Ovary (tissue), 10 donors: ENCODE data around the gene KBTBD6. TPM values are rescaled to one million over a fixed set of nuclear protein-coding genes. Genes with fewer than 3 reads are reported as not detected.
A peak's percentile ranks its signal among the peaks of the same experiment; 100 is the strongest.

Experiments
- DNase-seq, 5 donors: peaks; one replicate each; pipeline ENCODE4 v3.0.0-alpha.2; 2019 to 2020
- H3K27ac ChIP-seq, 2 donors: fragments of 200-600 bp; one replicate each; pipeline versions ENCODE4 v1.5.1 to v1.8.0; 2019 to 2022
- H3K27me3 ChIP-seq: fragments of 200-600 bp; one replicate; pipeline ENCODE4 v1.8.0; 2022
- H3K36me3 ChIP-seq: fragments of 200-600 bp; sonication (generic); one replicate; pipeline ENCODE4 v1.5.1; 2019
- H3K4me1 ChIP-seq: one replicate; pipeline ENCODE4 v1.8.1; 2013; ENCODE audit warnings: mild to moderate bottlenecking, moderate library complexity; ENCODE audit not compliant: insufficient read depth
- H3K4me3 ChIP-seq: fragments of 200-600 bp; sonication (generic); one replicate; pipeline ENCODE4 v1.5.1; 2017
- H3K9me3 ChIP-seq, 2 donors: fragments of 200-600 bp in 1 of 2; sonication (generic) in 1 of 2; one replicate each; pipeline versions ENCODE4 v1.5.1 to v1.8.1; 2013 to 2019; ENCODE audit warnings: mild to moderate bottlenecking in 1 of 2, moderate library complexity in 1 of 2
- CTCF ChIP-seq, 3 donors: fragments of 450-650 bp in 2 of 3; fragments of 200-600 bp in 1 of 3; IDR thresholded peaks; one replicate each; pipeline versions ENCODE4 v1.5.1 to v1.8.0; 2016 to 2022; ENCODE audit warnings: antibody characterized with exemption in 3 of 3, mild to moderate bottlenecking in 1 of 3
- EP300 ChIP-seq: sonication (generic); formaldehyde crosslinking; IDR thresholded peaks from one replicate; pipeline ENCODE4 v1.6.1; 2017; ENCODE audit warnings: antibody characterized with exemption
- POLR2A ChIP-seq: fragments of 450-650 bp; IDR thresholded peaks from one replicate; pipeline ENCODE4 v1.6.1; 2017; ENCODE audit warnings: antibody characterized with exemption, mild to moderate bottlenecking, moderate library complexity
- WGBS, 3 donors: extraction: QIAGEN DNeasy Blood & Tissue Kit in 1 of 3; methylation state at CpG; one replicate each; pipeline versions ENCODE4 v1.1.5 to v1.1.7; 2013 to 2017; 5-methylcytosine and 5-hydroxymethylcytosine counted together
- intact Hi-C, 4 donors: fragments of 100-400 bp; cut with DNase I; formaldehyde crosslinking; loops; one replicate each; pipeline versions ENCODE4 v1.11.0 to v1.15.1; 2022 to 2023
- long read RNA-seq, 3 donors: library from polyadenylated mRNA in 2 of 3; unstranded in 2 of 3; transcript quantifications; one replicate each; pipeline ENCODE4 v2.0.0 and lab custom pipeline, GENCODE V29; 2021 to 2026
- polyA plus RNA-seq, 2 donors: library from polyadenylated mRNA; stranded (reverse); fragments of 200-250 nt in 1 of 2; fragments of 350-450 nt in 1 of 2; fragmentation: Illumina TruSeq in 1 of 2; extraction: RNeasy Lipid Tissue Mini Kit (QIAGEN cat#74804) in 1 of 2; gene quantifications; one replicate each; pipeline ENCODE4 v1.2.3, GENCODE V29; 2013 to 2014
- total RNA-seq, 7 donors: library from RNA; depleted of rRNA in 2 of 7; stranded (reverse); fragments of >200 nt in 2 of 7; fragmentation: NEBNext Ultra II Directional in 3 of 7; extraction: Animal tissue kit (Norgen Biotek cat#: 25700) in 3 of 7; gene quantifications; one replicate each; pipeline versions ENCODE4 v1.1.0 to v1.2.4, GENCODE V29; 2016 to 2023
- donor health status: DM: no; HTN: no; CAD: no; lungs with moderate emphysema.
- donor health status: DM: no; HTN: no; CAD: no.
- donor health status: Bipolar disorder and iron deficiency.
- donor health status: DM: yes; HTN: yes; CAD: no.
- donor health status: DM: no; HTN: no; CAD: no.
- donor health status: DM: yes; HTN: yes; CAD: no.

Gene KBTBD6
- total RNA-seq = 10 to 100 TPM in 3 of 7 donors, 1 to 10 TPM in 4; 7.4 to 13.9 (median 9.5) TPM
- 1 to 10 TPM; 3.7 to 7.0 TPM for polyA plus RNA-seq
- long read RNA-seq, donor 1, full-length matches to known transcripts = 32 of 32 reads
- long read RNA-seq, donor 1, partial matches to known transcripts = 0 of 32 reads
- long read RNA-seq, donor 1, other reads (novel, unspliced or antisense) = 0 of 32 reads
- long read RNA-seq, donor 2, full-length matches to known transcripts = 22 of 22 reads
- long read RNA-seq, donor 2, partial matches to known transcripts = 0 of 22 reads
- long read RNA-seq, donor 2, other reads (novel, unspliced or antisense) = 0 of 22 reads
- long read RNA-seq, donor 3, full-length matches to known transcripts = 23 of 23 reads
- long read RNA-seq, donor 3, partial matches to known transcripts = 0 of 23 reads
- long read RNA-seq, donor 3, other reads (novel, unspliced or antisense) = 0 of 23 reads

GRCh38 chr13:41132512-41133152, at the start of gene KBTBD6:
Gene KBTBD6, minus strand, starts transcription at chr13:41132802. Its CDS starts 291 bp downstream, at chr13:41132511.
- H3K36me3 ChIP-seq = no peaks in the 10 kb centered on the region
- intact Hi-C loops = loop anchor here in 2 of 4 donors (5.0 to 10.0 kb wide), 2 partner anchors 60 to 72 kb away; partner anchors contain the start of gene KBTBD7 (in 1 of the 2)
- H3K4me3 ChIP-seq = peak within 1 kb of the TSS; percentile 53
- peak; percentile 91 to 95 (median 93) for DNase-seq
- TF ChIP-seq CTCF (IDR thresholded peaks at IDR 0.05) (no peak), POLR2A (peak; percentile 8)
- H3K27ac ChIP-seq = peak within 1 kb of the TSS; percentile 26 to 65
- H3K9me3 ChIP-seq = no peaks in the 10 kb centered on the region
- H3K27me3 ChIP-seq = no peaks in the 10 kb centered on the region
- peaks cover 14% of the 10 kb centered on the region for H3K4me1 ChIP-seq
- 0% methylated on average over 45 of the region's 45 CpGs for WGBS, 3 donors

GRCh38 chr13:41182231-41182630, 49.6 kb upstream of the KBTBD6 start:
- no peaks in the 10 kb centered on the region for H3K4me1 ChIP-seq
- no peak overlapping the region for H3K27ac ChIP-seq
- no peaks in the 10 kb centered on the region for H3K36me3 ChIP-seq
- H3K9me3 ChIP-seq = no peaks in the 10 kb centered on the region
- no peak overlapping the region for H3K4me3 ChIP-seq
- no peak for DNase-seq
- intact Hi-C loops = no loop called here
- TF ChIP-seq EP300 = no peak
- TF ChIP-seq CTCF (IDR thresholded peaks at IDR 0.05) = no peak
- TF ChIP-seq POLR2A = no peak
- H3K27me3 ChIP-seq = no peaks in the 10 kb centered on the region

- Histone ChIP-seq H3K4me1 (no peaks in the 10 kb centered on the region), H3K9me3 (no peaks in the 10 kb centered on the region), H3K27me3 (no peaks in the 10 kb centered on the region), H3K36me3 (no peaks in the 10 kb centered on the region), H3K4me3 (no peak overlapping the region), H3K27ac (no peak overlapping the region)
- TF ChIP-seq CTCF (IDR thresholded peaks at IDR 0.05) (no peak), POLR2A (no peak), EP300 (no peak)
- no peak for DNase-seq
- intact Hi-C loops = no loop called here
- 80 to 81% (median 80%) methylated on average over 4 of the region's 4 CpGs for WGBS, 3 donors
Measured at GRCh38 chr13:41179593-41180250, 47.1 kb upstream of the KBTBD6 start.

GRCh38 chr13:41178040-41178439, 45.4 kb upstream of the KBTBD6 start:
- Histone ChIP-seq H3K27ac (no peak overlapping the region), H3K4me1 (no peaks in the 10 kb centered on the region), H3K27me3 (no peaks in the 10 kb centered on the region), H3K4me3 (no peak overlapping the region), H3K36me3 (no peaks in the 10 kb centered on the region), H3K9me3 (no peaks in the 10 kb centered on the region)
- TF ChIP-seq CTCF (IDR thresholded peaks at IDR 0.05) = no peak
- TF ChIP-seq EP300 = no peak
- TF ChIP-seq POLR2A = no peak
- WGBS, 3 donors = 77 to 79% (median 79%) methylated on average over 7 of the region's 7 CpGs
- no peak for DNase-seq
- intact Hi-C loops = no loop called here
